GM19438 (cell line): ENCODE results near the gene BARHL2.

ENCODE experiments used
- ATAC-seq: cut with Tn5 transposase; IDR thresholded peaks from one replicate; pipeline ENCODE4 v1.9.1; 2021; ENCODE audit warnings: low read depth; ENCODE audit not compliant: unreplicated experiment

The BARHL2 gene

GRCh38 chr1:90724926-90725656, 8.0 kb upstream of the BARHL2 start:
- no peak for ATAC-seq

- no peak for ATAC-seq
These were observed 7.3 kb upstream of the BARHL2 start for GRCh38 chr1:90724361-90724760.

GRCh38 chr1:90723590-90724108, 6.5 kb upstream of the BARHL2 start:
- ATAC-seq, result no peak

- ATAC-seq, result no peak
These were observed 5.9 kb upstream of the BARHL2 start for GRCh38 chr1:90722874-90723589.

GRCh38 chr1:90721210-90722194, 4.4 kb upstream of the BARHL2 start:
- ATAC-seq, result peak; percentile 60

- no peak for ATAC-seq
These were observed 3.1 kb upstream of the BARHL2 start for GRCh38 chr1:90720145-90720636.

GRCh38 chr1:90719330-90720144, 2.4 kb upstream of the BARHL2 start:
- no peak for ATAC-seq

- ATAC-seq, result no peak
These were observed 1.6 kb upstream of the BARHL2 start for GRCh38 chr1:90718411-90719329.

- no peak for ATAC-seq
These were observed 736 bp upstream of the BARHL2 start for GRCh38 chr1:90717665-90718410.

GRCh38 chr1:90717356-90717664, 208 bp upstream of the BARHL2 start:
- ATAC-seq, result no peak

GRCh38 chr1:90716243-90716551, 905 bp downstream of the BARHL2 start:
- no peak for ATAC-seq

GRCh38 chr1:90715309-90715708, 1.8 kb downstream of the BARHL2 start:
- no peak for ATAC-seq

GRCh38 chr1:90714521-90714951, 2.6 kb downstream of the BARHL2 start:
- ATAC-seq, result no peak

- no peak for ATAC-seq
These were observed 3.2 kb downstream of the BARHL2 start for GRCh38 chr1:90713741-90714509.

- no peak for ATAC-seq
These were observed 4.0 kb downstream of the BARHL2 start for GRCh38 chr1:90712915-90713730.

GRCh38 chr1:90712153-90712856, 4.8 kb downstream of the BARHL2 start:
- ATAC-seq, result no peak
